Loucy (cell line): ENCODE results near the gene PSMB5.

Experiments used
- EZH2phosphoT487 ChIP-seq: fragments of 200-600 bp; IDR thresholded peaks from 2 replicates; pipeline ENCODE4 v1.6.1; 2018; ENCODE audit warnings: antibody characterized with exemption, mild to moderate bottlenecking, moderate library complexity, borderline replicate concordance
- TF ChIP-seq, protein P1 (sequence below): fragments of 200-600 bp; sonication (generic); conservative IDR thresholded peaks from 2 replicates; pipeline ENCODE4 v1.5.1; 2014; ENCODE audit warnings: mild to moderate bottlenecking, antibody characterized with exemption, low read length

- TF ChIP-seq, protein P1, sequence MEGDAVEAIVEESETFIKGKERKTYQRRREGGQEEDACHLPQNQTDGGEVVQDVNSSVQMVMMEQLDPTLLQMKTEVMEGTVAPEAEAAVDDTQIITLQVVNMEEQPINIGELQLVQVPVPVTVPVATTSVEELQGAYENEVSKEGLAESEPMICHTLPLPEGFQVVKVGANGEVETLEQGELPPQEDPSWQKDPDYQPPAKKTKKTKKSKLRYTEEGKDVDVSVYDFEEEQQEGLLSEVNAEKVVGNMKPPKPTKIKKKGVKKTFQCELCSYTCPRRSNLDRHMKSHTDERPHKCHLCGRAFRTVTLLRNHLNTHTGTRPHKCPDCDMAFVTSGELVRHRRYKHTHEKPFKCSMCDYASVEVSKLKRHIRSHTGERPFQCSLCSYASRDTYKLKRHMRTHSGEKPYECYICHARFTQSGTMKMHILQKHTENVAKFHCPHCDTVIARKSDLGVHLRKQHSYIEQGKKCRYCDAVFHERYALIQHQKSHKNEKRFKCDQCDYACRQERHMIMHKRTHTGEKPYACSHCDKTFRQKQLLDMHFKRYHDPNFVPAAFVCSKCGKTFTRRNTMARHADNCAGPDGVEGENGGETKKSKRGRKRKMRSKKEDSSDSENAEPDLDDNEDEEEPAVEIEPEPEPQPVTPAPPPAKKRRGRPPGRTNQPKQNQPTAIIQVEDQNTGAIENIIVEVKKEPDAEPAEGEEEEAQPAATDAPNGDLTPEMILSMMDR, result peak; percentile 93
- no peak for TF ChIP-seq EZH2phosphoT487
Measured at GRCh38 chr14:22986508-22987054, 48.1 kb downstream of the PSMB5 start.
